Activated T-cell treated with anti-CD3 and anti-CD28 coated beads for 4 hours (primary cell): ENCODE measurements around the gene TRA2B.
"Not testable (repeated sequence)": the region's sequence is repeated elsewhere in the genome, so short reads cannot be mapped to it uniquely, and the experiment has no call there.

ENCODE experiments used
- DNase-seq: peaks from one replicate; pipeline ENCODE4 v3.0.0-alpha.2; 2020

The TRA2B gene

DNA sequence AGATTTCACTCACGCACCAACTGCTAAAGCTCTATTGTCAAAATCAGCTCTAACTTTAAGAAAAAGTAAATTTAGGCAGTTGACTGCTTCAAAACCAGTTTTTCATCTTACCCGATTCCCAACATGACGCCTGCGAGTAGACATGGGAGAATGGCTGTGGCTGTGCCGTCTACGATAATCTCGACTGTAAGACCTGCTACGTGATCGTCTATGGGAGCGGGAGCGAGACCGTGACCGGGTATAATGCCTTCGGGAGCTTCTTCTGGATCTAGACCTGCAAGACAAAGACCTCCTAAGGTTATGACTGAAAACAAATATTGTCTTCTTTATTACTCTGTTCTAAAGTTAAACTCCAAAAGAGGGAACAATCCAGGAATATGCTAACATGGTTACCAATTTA lies 12.5 kb downstream of the TRA2B start:
- no peak for DNase-seq

DNA sequence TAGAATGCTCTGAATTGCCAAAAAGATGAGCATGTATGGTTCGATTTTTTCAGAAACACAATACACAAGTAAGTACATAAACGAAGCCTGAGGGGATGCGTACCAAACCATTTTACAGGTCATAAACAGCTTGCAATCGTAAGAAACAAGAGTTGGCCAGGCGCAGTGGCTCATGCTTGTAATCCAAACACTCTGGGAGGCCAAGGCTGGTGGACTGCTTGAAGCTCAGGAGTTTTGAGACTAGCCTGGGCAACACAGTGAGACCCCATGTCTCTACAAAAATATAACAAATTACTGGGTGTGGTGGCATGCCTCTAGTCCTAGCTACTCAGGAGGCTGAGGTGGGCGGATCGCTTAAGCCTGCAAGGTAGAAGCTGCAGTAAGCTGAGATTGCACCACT lies 13.4 kb downstream of the TRA2B start:
- no peak for DNase-seq

DNA sequence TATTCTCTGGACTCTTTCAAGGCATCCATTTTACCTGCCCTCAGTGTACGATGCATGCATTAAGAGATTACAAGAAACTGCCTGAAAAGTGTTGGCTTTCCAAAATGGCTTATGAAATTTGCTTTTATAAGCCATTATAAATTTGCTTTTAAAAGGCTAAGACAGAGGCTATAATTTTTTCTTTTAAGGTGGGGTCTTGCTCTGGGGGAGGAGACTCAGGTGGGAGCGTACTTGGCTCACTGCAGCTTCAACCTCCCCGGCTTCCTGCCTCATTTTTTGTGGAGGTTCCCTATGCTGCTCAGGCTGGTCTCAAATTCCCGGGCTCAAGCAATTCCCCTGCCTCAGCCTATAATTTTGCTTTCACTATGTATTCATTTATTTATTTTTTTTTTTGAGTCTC lies 17.6 kb downstream of the TRA2B start:
- DNase-seq, result no peak

DNA sequence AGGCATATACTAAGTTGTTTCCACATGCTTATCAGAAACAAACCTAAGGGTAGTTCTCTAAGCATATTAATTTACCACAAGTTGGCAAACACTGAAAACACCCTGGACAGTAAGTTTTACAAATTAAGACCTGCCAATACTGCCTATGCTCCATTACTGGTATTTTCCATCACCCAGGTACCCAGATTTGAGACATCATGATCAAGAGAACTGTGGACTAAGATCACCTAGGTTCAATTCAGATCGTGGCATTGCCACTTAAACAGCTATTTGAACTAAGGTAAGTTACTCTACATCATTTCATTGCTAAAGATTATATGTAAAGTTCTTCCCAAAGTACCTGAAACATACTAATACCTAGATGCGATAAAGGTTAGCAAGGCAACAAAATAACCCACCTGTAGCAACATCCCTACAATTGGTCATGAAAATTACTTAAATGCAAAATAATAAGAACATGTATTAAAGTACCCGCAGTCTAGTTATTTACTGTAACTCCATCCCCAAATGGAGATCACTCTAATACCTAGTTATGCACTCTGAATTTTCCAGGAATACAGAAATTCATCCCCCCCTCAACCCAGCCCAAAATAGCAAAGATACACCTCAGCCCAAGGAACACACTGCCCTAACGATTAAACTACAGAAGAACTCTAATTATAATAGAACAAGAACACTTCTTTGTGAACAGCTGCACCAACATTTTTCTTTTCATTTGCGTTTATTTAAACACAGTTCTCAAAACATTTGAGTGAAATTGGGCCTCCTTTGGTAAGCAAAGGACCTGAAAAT lies 21.6 kb downstream of the TRA2B start:
- no peak for DNase-seq

DNA sequence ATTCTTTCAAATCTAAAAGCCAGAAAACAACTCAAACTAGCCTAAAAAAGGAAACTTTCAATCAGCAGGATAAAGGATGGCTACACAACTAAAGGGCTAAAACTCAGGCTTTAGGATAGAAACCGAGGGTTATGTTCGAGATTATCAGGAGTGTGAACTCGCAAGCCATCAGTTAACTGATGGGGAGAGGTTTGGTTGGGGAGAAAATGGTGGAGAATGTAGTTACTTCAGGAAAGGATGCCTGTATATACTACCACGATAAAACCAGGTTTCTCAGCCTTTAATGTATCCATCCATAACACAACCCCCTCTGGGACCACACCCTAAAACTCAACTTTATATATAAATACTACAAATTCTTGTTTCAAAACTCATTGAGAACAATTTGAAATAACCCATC lies 22.2 kb downstream of the TRA2B start:
- no peak for DNase-seq

DNA sequence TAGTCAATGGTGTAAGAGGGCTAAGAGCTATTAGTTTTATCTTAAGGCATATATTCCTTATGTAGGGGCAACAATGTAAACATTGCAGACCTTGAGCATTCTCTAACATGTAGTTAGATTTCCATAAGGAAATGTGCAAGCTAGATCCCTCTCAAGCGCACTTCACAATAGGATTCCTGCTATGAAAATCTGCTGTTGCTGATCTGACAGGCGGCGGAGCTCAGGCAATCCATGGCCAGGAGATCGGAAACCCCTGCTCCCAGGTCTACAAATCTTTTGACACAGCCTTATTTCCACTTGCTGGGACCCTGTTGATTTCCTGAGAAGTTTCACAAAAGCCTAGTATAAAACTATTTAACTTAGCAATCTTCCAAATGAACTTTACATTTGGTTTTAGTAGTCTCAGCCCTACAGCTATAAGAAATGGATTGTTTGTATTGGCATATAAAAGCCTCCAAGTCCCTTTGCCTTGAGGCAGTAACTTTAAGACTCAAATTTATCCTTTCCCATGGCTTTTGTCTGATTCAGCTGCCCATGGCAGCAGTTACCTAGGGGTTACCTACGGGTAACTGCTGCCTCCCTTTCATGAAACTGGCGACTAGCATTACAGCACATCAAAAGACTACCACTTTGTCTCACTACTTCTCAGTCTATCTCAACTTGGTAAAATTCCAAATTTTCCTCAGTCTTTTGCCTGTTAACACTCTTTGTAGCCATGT lies 22.7 kb downstream of the TRA2B start:
- no peak for DNase-seq

DNA sequence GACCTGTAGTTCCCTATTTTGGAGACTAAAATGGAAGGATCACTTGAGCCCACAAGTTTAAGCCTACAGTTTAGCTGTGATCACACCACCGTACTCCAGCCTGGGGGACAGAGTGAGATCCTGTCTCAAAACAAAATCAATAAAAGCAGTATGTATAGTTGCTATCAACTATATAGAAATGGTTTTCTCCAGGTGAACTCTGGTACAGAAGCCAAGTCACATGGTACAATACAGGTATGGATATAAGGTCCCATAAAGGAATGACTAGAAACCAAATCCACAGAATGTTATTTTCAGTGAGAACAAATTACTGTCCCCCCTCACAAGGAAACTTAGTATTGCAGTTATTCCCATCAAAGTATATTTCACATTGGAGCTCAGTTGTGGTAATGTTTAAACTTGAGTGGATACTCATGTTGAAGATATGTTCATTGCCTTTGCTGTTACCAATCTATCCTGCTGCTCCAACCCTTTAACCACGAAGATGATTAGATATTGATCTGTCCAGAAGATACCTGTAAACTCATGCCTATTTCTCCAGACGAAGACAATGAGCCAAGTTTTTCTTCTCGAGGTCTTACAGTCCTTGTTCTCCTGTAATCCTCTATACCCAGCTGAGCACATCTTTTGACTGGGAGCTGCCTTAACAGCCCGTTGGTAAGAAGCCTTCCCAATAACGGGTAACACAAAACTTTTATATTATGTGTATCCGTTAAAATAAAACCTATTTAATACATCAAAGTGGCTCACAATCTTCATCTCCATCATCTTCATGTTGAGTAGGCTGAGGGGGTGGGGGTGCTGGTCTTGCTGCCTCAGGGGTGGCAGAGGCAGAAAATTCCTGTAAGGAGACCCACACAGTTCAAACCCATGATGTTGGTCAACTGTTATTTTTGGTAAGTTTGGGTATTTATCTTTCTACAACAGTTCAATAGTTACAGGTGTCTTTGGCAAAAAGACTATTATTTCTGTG lies 24.6 kb downstream of the TRA2B start:
- no peak for DNase-seq

DNA sequence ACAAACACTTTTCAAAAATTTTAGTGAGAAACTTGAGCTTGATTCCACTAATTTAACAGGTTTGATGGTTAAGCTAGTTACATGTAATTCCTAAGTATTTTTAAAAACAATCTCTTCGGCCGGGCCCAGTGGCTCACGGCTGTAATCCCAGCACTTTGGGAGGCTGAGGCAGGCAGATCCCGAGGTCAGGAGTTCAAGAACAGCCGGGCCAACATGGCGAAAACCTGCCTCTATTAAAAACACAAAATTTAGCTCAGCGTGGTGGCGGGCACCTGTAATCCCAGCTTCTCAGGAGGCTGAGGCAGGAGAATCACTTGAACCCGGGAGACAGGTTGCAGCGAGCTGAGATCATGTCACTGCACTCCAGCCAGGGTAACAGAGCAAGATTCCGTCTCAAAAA lies 25.3 kb downstream of the TRA2B start:
- no peak for DNase-seq

DNA sequence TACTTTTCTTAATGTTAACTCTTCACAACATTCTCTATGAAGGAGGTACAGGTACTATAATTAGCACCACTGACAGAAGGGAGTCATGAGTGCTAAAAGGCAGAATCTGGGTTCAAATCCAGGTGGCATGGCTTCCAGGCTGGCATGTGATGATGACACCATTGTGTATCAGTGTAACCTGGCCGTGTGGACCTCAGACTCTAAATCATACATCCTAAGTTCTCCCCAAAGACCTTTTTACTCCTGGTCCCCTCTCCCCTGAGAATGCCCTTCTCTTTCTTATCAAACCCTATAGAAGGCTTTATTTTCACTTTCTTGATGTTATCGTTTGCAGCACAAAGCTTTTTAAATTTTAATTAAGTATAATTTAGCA lies 26.8 kb downstream of the TRA2B start:
- not testable (repeated sequence) for DNase-seq

DNA sequence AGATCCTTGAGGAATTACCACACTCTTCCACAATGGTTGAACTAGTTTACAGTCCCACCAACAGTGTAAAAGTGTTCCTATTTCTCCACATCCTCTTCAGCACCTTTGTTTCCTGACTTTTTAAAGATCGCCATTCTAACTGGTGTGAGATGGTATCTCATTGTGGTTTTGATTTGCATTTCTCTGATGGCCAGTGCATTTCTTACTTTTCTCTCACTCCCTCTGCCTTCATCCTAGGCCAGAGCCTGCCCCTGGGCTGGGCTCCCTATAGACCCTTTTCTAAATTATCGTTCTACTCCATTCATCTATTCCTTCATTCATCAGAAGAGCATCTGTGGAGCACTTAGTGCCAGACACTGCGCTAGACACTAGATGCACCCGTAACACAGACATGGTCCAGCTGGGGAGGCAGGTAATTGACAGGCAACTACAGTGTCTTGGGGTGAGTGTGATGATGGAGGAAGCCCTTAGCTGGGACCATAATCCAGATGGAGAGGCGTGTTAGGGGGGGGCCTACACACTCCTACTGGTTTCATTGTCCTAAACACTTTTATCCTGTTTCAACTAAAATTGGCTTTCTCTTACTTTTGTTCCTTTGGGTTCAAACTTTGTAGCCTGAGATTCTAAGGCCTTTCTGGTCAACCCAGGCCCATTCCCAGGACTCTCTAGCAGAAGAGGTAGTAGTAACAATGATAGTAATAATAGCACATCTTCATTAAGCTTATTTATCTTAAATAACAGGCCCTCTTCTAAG lies 27.3 kb downstream of the TRA2B start:
- DNase-seq, result not testable (repeated sequence)

DNA sequence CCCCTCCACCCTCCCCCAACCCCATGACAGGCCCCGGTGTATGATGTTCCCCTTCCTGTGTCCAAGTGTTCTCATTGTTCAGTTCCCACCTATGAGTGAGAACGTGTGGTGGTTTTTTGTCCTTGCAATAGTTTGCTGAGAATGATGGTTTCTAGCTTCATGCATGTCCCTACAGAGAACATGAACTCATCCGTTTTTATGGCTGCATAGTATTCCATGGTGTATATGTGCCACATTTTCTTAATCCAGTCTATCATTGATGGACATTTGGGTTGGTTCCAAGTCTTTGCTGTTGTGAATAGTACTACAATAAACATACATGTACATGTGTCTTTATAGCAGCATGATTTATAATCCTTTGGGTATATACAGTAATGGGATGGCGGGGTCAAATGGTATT lies 27.9 kb downstream of the TRA2B start:
- not testable (repeated sequence) for DNase-seq

DNA sequence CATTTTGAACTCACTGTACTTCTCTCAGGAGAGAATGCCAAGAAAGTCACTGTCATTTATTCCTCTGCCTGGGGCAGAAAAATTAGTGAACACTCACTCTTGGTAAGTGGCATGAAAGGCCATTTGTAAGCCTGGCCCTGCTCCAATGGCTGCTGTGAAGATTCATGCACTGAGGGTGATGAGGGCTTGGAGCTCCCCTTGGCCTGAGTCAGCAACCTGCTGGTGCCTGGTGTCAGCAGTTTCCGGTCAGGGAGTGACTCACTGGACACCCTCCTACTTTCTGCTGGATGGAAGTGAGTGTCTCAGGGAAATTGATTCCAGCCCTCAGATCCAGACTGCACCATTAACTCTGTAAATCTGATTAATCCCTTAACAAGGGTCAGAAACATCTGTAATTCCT lies 37.6 kb downstream of the TRA2B start:
- DNase-seq, result no peak

DNA sequence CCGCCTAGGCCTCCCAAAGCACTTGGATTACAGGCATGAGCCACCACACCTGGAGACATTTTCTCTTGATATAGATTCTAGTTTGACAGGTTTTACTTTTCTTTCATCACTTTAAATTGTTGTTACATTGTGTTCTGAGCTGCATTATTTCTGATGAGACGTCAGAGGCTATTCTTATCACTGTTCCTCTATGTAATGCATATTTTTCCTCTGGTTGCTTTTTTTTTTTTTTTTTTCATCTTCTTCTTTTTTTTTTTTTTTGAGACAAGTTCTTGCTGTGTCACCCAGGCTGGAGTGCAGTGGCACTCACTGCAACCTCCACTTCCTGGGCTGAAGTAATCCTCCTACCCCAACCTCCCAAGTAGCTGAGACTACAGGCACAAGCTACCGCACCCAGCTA lies 41.2 kb downstream of the TRA2B start:
- DNase-seq, result no peak

DNA sequence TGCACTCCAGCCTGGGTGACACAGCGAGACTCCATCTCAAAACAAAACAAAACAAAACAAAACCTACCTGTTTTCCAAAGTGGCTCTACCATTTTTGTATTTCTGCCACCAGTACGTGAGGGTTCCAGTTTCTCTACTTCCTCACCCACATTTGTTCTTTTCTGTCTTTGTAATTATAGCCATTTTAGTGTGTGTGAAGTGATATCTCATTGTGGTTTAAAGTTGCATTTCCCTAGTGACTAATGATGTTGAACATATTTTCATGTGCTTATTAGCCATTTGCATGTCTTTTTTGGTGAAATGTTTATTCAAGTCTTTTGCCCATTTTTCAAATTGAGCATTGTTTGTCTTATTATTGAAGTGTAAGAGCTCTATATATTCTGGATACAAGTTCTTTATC lies 50.7 kb downstream of the TRA2B start:
- no peak for DNase-seq

DNA sequence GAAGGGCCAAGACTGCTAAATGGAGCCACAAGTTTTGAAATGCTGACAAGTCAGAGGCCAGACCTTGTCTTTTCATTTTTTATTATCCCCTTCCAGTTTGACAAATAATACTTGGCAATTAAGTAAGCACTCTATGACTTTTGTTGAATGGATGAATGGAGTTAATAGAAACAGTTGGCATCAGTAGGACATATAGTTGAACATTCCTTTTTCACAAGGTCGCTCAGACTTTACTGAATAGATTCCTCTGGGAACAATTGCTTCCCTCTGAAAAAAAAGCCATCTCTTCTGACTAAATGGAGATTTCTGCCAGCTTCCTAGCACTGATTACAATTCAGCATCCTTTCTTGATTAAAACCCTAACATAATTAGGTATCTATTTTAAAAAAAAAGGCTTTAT lies 53.2 kb downstream of the TRA2B start:
- DNase-seq, result no peak

DNA sequence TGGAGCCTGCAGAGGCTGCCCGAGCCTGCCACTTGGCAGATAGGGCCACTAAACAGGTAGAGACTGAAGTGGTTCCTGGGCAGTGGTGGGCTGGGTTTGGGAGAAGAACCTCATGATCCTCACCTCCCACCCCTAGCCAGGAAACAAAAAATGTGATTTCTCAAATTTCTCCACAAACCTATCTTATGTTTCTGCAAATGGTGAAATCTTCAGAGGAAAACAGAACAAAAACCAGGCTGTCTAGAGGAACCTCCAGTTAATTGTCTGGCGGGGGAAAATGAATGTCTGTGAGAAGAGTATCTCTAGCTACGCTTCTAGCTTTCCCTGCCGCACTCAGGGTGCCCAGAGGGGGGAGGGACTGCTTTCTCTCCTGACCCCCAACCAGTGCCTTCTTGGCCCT lies 55.9 kb downstream of the TRA2B start:
- no peak for DNase-seq

DNA sequence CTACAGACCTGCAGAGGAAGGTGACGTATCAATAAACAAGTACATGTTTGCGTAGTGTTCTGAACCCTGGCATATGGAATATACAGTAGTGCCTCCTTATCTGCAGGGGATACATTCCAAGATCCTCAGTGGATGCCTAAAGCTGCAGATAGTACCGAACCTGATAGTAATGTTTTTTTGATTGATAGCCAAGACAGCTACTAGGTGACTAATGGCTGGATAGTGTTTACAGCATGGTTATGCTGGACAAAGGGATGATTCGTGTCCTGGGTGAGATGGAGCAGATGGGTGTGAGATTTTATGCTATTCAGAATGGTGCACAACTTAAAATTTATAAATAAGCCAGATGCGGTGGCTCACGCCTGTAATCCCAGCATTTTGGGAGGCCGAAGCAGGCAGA lies 57.2 kb downstream of the TRA2B start:
- no peak for DNase-seq

DNA sequence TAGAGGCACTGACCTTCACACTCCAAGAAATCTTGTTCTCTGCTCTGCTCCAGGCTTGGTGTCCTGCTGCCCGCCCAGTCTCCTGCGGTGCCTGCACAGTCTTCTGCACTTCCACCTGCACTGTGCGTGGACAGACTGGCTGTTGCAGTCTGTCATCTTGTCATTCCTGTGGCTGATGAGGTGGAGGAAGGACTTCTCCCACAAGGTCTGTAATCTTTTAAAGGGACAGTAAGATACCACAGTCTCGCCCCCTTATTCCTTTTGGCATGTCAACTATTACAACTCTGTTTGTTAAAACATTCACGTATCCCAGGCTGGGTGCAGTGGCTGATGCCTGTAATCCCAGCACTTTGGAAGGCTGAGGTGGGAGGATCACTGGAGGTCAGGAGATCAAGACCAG lies 58.9 kb downstream of the TRA2B start:
- no peak for DNase-seq

DNA sequence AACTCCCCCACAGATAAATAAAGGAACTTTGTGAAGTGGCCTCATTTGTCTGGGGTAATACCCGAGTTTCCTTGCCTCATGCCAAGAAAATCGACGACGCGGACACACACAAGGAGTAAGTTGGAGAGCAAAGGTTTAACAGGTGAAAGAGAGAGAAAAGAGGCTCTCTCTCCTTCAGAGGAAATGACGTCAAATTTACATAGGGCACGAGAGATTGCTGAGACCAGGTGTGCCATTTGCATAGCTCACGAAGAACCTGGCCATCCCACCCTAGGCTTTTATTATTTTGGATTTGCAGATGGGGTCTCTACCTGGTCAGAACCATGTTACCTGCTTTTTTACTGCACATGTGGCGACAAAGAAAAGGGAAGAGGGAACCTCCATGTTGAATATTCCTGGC lies 63.7 kb downstream of the TRA2B start:
- no peak for DNase-seq

DNA sequence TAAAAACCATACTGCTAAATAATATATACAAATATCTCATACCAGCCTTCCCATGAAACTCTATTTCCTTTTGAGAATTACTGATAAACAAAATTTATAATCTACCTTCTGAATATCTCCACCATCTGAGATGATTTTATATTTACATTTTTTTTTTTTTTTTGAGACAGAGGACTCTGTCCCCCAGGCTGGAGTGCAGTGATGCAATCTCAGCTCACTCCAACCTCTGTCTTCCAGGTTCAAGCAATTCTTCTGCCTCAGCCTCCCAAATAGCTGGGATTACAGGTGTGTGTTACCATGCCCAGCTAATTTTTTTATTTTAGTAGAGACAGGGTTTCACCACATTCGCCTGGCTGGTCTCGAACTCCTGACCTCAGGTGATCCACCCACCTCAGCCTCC lies 70.2 kb downstream of the TRA2B start:
- DNase-seq, result no peak

DNA sequence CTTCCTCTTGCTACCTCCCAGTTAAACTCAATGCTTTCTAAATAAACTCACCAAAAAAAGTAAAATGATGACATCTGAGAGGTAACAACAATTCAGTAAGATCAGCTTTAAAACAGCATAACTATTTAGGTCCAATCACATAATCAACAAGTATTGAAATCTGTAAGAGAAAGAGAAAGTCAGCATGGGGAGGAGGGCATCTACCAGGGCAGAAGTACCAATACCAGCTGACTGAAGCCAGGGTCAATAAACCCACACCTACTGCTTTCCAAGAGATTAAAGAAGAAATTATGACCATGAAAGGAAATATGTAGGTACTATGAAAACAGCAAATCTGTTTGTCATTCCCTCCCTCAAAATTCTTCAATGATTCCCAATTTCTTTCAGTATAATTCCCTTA lies 70.8 kb downstream of the TRA2B start:
- DNase-seq, result no peak

DNA sequence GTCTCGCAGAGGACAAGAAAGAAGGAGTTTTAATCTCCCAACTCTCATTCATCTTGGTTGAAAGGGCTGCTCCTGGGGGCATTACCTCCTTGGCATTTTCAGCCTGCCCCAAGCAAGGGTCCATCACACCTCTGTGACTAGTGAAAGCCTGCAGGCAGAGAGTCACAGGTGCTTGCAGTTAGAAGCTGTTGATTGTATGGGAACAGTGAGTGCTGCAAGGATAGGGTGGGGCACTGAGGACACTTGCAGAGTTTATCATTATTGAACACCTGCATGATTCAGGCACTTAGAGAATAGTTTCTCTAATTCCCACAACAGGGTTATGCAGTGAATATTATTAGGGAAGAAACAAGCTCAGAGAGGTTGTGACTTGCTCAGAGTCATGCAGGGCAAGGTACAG lies 71.3 kb downstream of the TRA2B start:
- no peak for DNase-seq
